Right lobe of liver (tissue), 6 donors: ENCODE measurements around the gene MRGPRX2. TPM values are rescaled to one million over a fixed set of nuclear protein-coding genes. Genes with fewer than 3 reads are reported as not detected.

Source experiments
- ATAC-seq, 4 donors: fragments of 200-7000 bp; cut with Tn5 transposase; one replicate each; pipeline ENCODE4 v1.9.1; 2020; ENCODE audit warnings: mild to moderate bottlenecking in 4 of 4, moderate library complexity in 4 of 4
- DNase-seq, 3 donors: peaks; one replicate each; pipeline ENCODE4 v3.0.0-alpha.2; 2020
- H3K27ac ChIP-seq, 3 donors: fragments of 200-600 bp; one replicate each; pipeline ENCODE4 v1.8.0; 2022
- H3K27me3 ChIP-seq, 2 donors: fragments of 200-600 bp; one replicate each; pipeline ENCODE4 v1.8.0; 2022
- H3K36me3 ChIP-seq, 4 donors: fragments of 200-600 bp; sonication (generic) in 1 of 4; one replicate each; pipeline versions ENCODE4 v1.5.1 to v1.8.0; 2017 to 2022; ENCODE audit warnings: control low read depth in 1 of 4
- H3K4me1 ChIP-seq, 4 donors: fragments of 200-600 bp; sonication (generic) in 1 of 4; one replicate each; pipeline versions ENCODE4 v1.5.1 to v1.8.0; 2017 to 2022; ENCODE audit warnings: control low read depth in 1 of 4
- H3K4me3 ChIP-seq, 3 donors: fragments of 200-600 bp; one replicate each; pipeline ENCODE4 v1.8.0; 2022
- H3K9me3 ChIP-seq, 4 donors: fragments of 200-600 bp; sonication (generic) in 1 of 4; one replicate each; pipeline versions ENCODE4 v1.5.1 to v1.8.0; 2017 to 2022; ENCODE audit warnings: control low read depth in 1 of 4
- CTCF ChIP-seq, 4 donors: fragments of 200-600 bp in 3 of 4; fragments of 450-650 bp in 1 of 4; IDR thresholded peaks; one replicate each; pipeline versions ENCODE4 v1.5.1 to v1.8.0; 2016 to 2022; ENCODE audit warnings: antibody characterized with exemption in 4 of 4, mild to moderate bottlenecking in 2 of 4
- POLR2A ChIP-seq: fragments of 450-650 bp; IDR thresholded peaks from one replicate; pipeline ENCODE4 v1.6.1; 2017; ENCODE audit warnings: antibody characterized with exemption, mild to moderate bottlenecking
- WGBS: methylation state at CpG from one replicate; pipeline ENCODE4 v1.1.6; 2018; ENCODE audit warnings: low coverage, low lambda C conversion rate; ENCODE audit not compliant: insufficient coverage; ENCODE audit errors: missing lambda C conversion rate; 5-methylcytosine and 5-hydroxymethylcytosine counted together
- intact Hi-C, 2 donors: fragments of 100-400 bp; cut with DNase I; formaldehyde crosslinking; loops; one replicate each; pipeline versions ENCODE4 v1.11.2 to v1.14.1; 2022
- total RNA-seq, 6 experiments: library from RNA; depleted of rRNA in 2 of 6; stranded (reverse); fragments of >200 nt in 2 of 6; fragmentation: NEBNext Ultra II Directional in 3 of 6; extraction: Animal tissue kit (Norgen Biotek cat#: 25700) in 3 of 6; gene quantifications; one replicate each; pipeline versions ENCODE4 v1.1.0 to v1.2.4, GENCODE V29; 2016 to 2023
- donor health status: DM: no; HTN: yes; CAD: no.
- donor health status: DM: no; HTN: no; CAD: no.
- donor health status: DM: no; HTN: no; CAD: no.
- donor health status: DM: no; HTN: yes; CAD: no.
- donor health status: DM: no; HTN: yes; CAD: no.

The MRGPRX2 gene
- total RNA-seq, 6 experiments from 2014 or later = not detected

- H3K27me3 ChIP-seq = no peaks in the 10 kb centered on the region
- no peaks in the 10 kb centered on the region for H3K36me3 ChIP-seq
- no peaks in the 10 kb centered on the region for H3K9me3 ChIP-seq
- DNase-seq = no peak
- TF ChIP-seq POLR2A = no peak
- TF ChIP-seq CTCF (IDR thresholded peaks at IDR 0.05) = no peak
- no peak for ATAC-seq
- H3K4me1 ChIP-seq = no peaks in the 10 kb centered on the region
- no peak overlapping the region for H3K27ac ChIP-seq
- intact Hi-C loops = no loop called here
- no peak overlapping the region for H3K4me3 ChIP-seq
- 72% methylated on average over 13 of the region's 17 CpGs for WGBS
Observed at GRCh38 chr11:19055905-19056304, 4.6 kb downstream of the MRGPRX2 start.

- Histone ChIP-seq H3K9me3 (no peaks in the 10 kb centered on the region), H3K4me1 (no peaks in the 10 kb centered on the region), H3K36me3 (no peaks in the 10 kb centered on the region), H3K4me3 (no peak overlapping the region), H3K27me3 (no peaks in the 10 kb centered on the region), H3K27ac (no peak overlapping the region)
- ATAC-seq (no peak), DNase-seq (no peak)
- WGBS = 76% methylated on average over 3 of the region's 3 CpGs
- intact Hi-C loops = no loop called here
- TF ChIP-seq POLR2A = no peak
Observed at GRCh38 chr11:19055016-19055415, 5.5 kb downstream of the MRGPRX2 start.

- Histone ChIP-seq H3K27ac (no peak overlapping the region), H3K27me3 (no peaks in the 10 kb centered on the region), H3K36me3 (no peaks in the 10 kb centered on the region), H3K4me1 (no peaks in the 10 kb centered on the region), H3K4me3 (no peak overlapping the region), H3K9me3 (no peaks in the 10 kb centered on the region)
- TF ChIP-seq CTCF (IDR thresholded peaks at IDR 0.05) (no peak), POLR2A (no peak)
- intact Hi-C loops = no loop called here
- DNase-seq = no peak
- WGBS = 35% methylated on average over 1 of the region's 1 CpG
- ATAC-seq = no peak
Observed at GRCh38 chr11:19053909-19054308, 6.6 kb downstream of the MRGPRX2 start.

- no peak overlapping the region for H3K27ac ChIP-seq
- no peaks in the 10 kb centered on the region for H3K9me3 ChIP-seq
- H3K27me3 ChIP-seq = no peaks in the 10 kb centered on the region
- ATAC-seq (no peak), DNase-seq (no peak)
- WGBS = 65% methylated on average over 2 of the region's 2 CpGs
- intact Hi-C loops = no loop called here
- H3K4me3 ChIP-seq = no peak overlapping the region
- H3K36me3 ChIP-seq = no peaks in the 10 kb centered on the region
- TF ChIP-seq CTCF (IDR thresholded peaks at IDR 0.05) (no peak), POLR2A (no peak)
- H3K4me1 ChIP-seq = no peaks in the 10 kb centered on the region
Observed at GRCh38 chr11:19050281-19050680, 10.2 kb downstream of the MRGPRX2 start.

- DNase-seq = no peak
- no peak overlapping the region for H3K27ac ChIP-seq
- no peaks in the 10 kb centered on the region for H3K27me3 ChIP-seq
- no peaks in the 10 kb centered on the region for H3K4me1 ChIP-seq
- no peaks in the 10 kb centered on the region for H3K36me3 ChIP-seq
- H3K9me3 ChIP-seq = no peaks in the 10 kb centered on the region
- H3K4me3 ChIP-seq = no peak overlapping the region
- TF ChIP-seq POLR2A = no peak
- no peak for TF ChIP-seq CTCF (IDR thresholded peaks at IDR 0.05)
- intact Hi-C loops = no loop called here
- ATAC-seq = no peak
- 10% methylated on average over 1 of the region's 1 CpG for WGBS
Observed at GRCh38 chr11:19049351-19049750, 11.2 kb downstream of the MRGPRX2 start.
